Measurements from ENCODE around the gene ILDR1. TPM values are rescaled to one million over a fixed set of nuclear protein-coding genes. Genes with fewer than 3 reads are reported as not detected.

Gene ILDR1
- polyA plus RNA-seq, 4 donors = 0.22 to 5.1 (median 2.8) TPM

DNA sequence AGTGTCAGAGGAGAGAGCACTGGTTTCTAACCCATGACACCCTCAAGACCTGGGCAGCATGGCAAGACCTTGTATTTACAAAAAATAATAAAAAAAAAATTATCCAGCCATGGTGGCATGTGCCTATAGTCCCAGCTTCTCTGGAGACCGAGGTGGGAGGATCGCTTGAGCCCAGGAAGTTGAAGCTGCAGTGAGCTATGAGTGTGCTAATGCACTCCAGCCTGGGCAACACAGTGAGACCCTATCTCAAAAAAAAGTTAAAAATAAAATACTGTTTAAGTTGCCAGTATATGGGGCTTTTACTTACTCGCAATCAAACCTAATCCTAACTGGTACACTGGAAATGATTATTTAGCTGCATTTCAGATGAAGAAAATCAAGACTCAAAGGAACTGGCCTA lies 20.2 kb downstream of the ILDR1 start:
- peaks cover 0 to 2% (median 0%) of the 10 kb centered on the region in 3 donors for H3K27me3 ChIP-seq (ENCODE audit: control insufficient read depth in 3 of 3, insufficient read depth in 3 of 3, low read length in 3 of 3)
- DNase-seq (no peak), FAIRE-seq (no peak)
- H3K4me1 ChIP-seq (ENCODE audit: control insufficient read depth in 3 of 3, insufficient read depth in 2 of 3, low read depth in 1 of 3, low read length in 2 of 3) = peaks cover 0 to 13% (median 0%) of the 10 kb centered on the region in 3 donors
- H3K27ac ChIP-seq (ENCODE audit: low read depth in 1 of 3, low read length in 2 of 3) = no peak overlapping the region
- H3K4me3 ChIP-seq (ENCODE audit: low read depth in 1 of 3, low read length in 3 of 3) = no peak overlapping the region
- H3K9me3 ChIP-seq (ENCODE audit: control insufficient read depth in 2 of 2, insufficient read depth in 1 of 2, low read depth in 1 of 2, low read length in 1 of 2) = no peaks in the 10 kb centered on the region
- H3K36me3 ChIP-seq (ENCODE audit: control insufficient read depth in 3 of 3, insufficient read depth in 2 of 3, low read depth in 1 of 3, low read length in 3 of 3) = peaks cover 0 to 7% (median 0%) of the 10 kb centered on the region in 3 donors
- WGBS, 3 donors = 94 to 97% (median 95%) methylated on average over 3 of the region's 3 CpGs

DNA sequence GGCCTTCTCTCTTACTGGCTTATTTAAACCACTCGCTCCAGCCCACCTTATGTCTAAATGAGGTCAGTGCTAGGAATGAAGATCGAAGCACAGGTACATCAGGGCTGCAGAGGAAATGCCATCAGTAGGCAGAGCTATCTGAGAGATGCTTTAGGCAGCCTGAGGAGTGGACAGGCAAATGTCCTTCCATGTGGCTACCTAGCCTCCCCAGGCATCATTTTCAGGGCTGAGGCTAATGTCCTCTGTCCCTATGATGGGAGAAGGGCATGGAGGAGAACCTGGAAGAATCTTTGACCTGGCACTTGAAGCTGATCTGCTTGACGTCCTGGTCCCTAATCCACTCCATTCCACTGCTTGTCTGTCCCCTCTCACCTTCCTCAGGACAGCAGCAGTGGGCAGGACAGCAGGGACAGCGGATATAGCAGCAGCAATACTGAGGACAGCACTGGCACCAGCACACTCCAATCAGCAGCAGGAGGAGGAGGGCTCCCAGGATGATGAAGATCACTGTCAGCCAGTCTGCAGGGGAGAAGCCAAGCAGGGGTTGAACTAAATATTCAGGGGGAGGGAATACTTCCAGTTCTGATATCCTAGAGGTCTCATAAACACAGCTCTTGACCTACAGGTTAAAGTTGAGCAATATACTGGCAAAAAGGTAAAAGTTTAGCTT lies 21.0 kb downstream of the ILDR1 start:
- no peaks in the 10 kb centered on the region for H3K9me3 ChIP-seq (ENCODE audit: control insufficient read depth in 2 of 2, insufficient read depth in 1 of 2, low read depth in 1 of 2, low read length in 1 of 2)
- FAIRE-seq = no peak

GRCh38 chr3:121999931-122000330 lies 22.1 kb downstream of the ILDR1 start:
- 32 to 57% (median 46%) methylated on average over 1 of the region's 1 CpG for WGBS, 3 donors
- peaks cover 0 to 10% (median 0%) of the 10 kb centered on the region in 3 donors for H3K36me3 ChIP-seq (ENCODE audit: control insufficient read depth in 3 of 3, insufficient read depth in 2 of 3, low read depth in 1 of 3, low read length in 3 of 3)
- peaks cover 0 to 2% (median 0%) of the 10 kb centered on the region in 3 donors for H3K27me3 ChIP-seq (ENCODE audit: control insufficient read depth in 3 of 3, insufficient read depth in 3 of 3, low read length in 3 of 3)
- FAIRE-seq = no peak
- DNase-seq = no peak
- H3K9me3 ChIP-seq (ENCODE audit: control insufficient read depth in 2 of 2, insufficient read depth in 1 of 2, low read depth in 1 of 2, low read length in 1 of 2) = no peaks in the 10 kb centered on the region
- H3K4me3 ChIP-seq (ENCODE audit: low read depth in 1 of 3, low read length in 3 of 3) = no peak overlapping the region
- peaks cover 0 to 12% (median 0%) of the 10 kb centered on the region in 3 donors for H3K4me1 ChIP-seq (ENCODE audit: control insufficient read depth in 3 of 3, insufficient read depth in 2 of 3, low read depth in 1 of 3, low read length in 2 of 3)
- no peak overlapping the region for H3K27ac ChIP-seq (ENCODE audit: low read depth in 1 of 3, low read length in 2 of 3)

More for the DNA sequence above, 21.0 kb downstream of the ILDR1 start:
- Histone ChIP-seq H3K36me3 (ENCODE audit: control insufficient read depth in 3 of 3, insufficient read depth in 2 of 3, low read depth in 1 of 3, low read length in 3 of 3) (peaks cover 0 to 6% (median 0%) of the 10 kb centered on the region in 3 donors), H3K4me1 (ENCODE audit: control insufficient read depth in 3 of 3, insufficient read depth in 2 of 3, low read depth in 1 of 3, low read length in 2 of 3) (peaks cover 0 to 13% (median 0%) of the 10 kb centered on the region in 3 donors), H3K27ac (ENCODE audit: low read depth in 1 of 3, low read length in 2 of 3) (no peak overlapping the region), H3K4me3 (ENCODE audit: low read depth in 1 of 3, low read length in 3 of 3) (no peak overlapping the region), H3K27me3 (ENCODE audit: control insufficient read depth in 3 of 3, insufficient read depth in 3 of 3, low read length in 3 of 3) (peaks cover 0 to 2% (median 0%) of the 10 kb centered on the region in 3 donors)
- WGBS, 3 donors = 75 to 89% (median 77%) methylated on average over 4 of the region's 4 CpGs
- DNase-seq = no peak

DNA sequence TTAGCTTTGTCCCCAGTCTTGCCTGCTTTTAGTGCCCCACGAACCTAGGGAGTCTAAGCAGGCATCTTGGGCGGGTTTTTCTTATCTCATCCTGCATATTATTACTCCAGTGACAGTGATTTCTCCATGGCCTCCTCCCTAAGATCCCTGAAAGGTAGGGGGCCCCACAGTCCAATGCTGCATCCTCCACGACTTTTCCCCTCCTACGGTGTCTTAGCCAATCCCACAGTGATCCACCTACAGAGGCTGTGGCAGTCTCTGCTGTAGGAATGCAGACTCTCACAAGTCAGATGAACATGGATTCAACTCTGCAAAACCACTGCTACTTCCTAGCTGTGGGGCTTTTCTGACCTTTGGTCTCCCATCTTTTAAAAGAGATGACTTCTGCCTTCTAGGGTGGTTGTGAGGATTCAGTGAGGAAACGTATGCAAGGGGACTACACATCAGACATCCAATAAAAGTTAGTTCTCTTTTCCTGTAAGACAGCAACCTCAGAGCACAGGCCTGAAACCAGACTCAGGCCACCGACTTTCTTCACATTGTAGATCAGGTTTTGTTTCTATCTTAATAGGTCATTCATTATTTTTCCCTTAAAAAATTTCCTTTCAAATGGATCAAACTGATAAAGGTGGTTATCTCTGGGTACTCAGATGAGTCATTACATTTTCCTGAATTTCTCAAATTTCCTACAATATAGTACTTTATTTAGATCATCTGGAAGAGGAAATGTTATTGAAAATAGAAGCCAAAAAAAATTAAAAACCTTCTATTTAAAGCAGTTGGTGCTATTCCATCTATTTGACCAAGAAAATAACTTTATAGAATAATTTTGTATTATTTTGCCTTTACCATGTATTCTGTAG lies 23.2 kb downstream of the ILDR1 start:
- Histone ChIP-seq H3K9me3 (ENCODE audit: control insufficient read depth in 2 of 2, insufficient read depth in 1 of 2, low read depth in 1 of 2, low read length in 1 of 2) (no peaks in the 10 kb centered on the region), H3K27me3 (ENCODE audit: control insufficient read depth in 3 of 3, insufficient read depth in 3 of 3, low read length in 3 of 3) (peaks cover 0 to 2% (median 0%) of the 10 kb centered on the region in 3 donors), H3K4me3 (ENCODE audit: low read depth in 1 of 3, low read length in 3 of 3) (no peak overlapping the region), H3K36me3 (ENCODE audit: control insufficient read depth in 3 of 3, insufficient read depth in 2 of 3, low read depth in 1 of 3, low read length in 3 of 3) (peaks cover 0 to 17% (median 0%) of the 10 kb centered on the region in 3 donors), H3K4me1 (ENCODE audit: control insufficient read depth in 3 of 3, insufficient read depth in 2 of 3, low read depth in 1 of 3, low read length in 2 of 3) (peaks cover 0 to 5% (median 0%) of the 10 kb centered on the region in 3 donors), H3K27ac (ENCODE audit: low read depth in 1 of 3, low read length in 2 of 3) (peak overlapping the region in 1 of 3 donors; percentile 51)
- WGBS, 3 donors = 57 to 68% (median 64%) methylated on average over 6 of the region's 6 CpGs
- DNase-seq (peak in 1 of 2 donors; percentile 81), FAIRE-seq (no peak)

GRCh38 chr3:121998030-121998580 lies 23.9 kb downstream of the ILDR1 start:
- H3K4me3 ChIP-seq (ENCODE audit: low read depth in 1 of 3, low read length in 3 of 3) = no peak overlapping the region
- peaks cover 0 to 5% (median 0%) of the 10 kb centered on the region in 3 donors for H3K4me1 ChIP-seq (ENCODE audit: control insufficient read depth in 3 of 3, insufficient read depth in 2 of 3, low read depth in 1 of 3, low read length in 2 of 3)
- H3K27me3 ChIP-seq (ENCODE audit: control insufficient read depth in 3 of 3, insufficient read depth in 3 of 3, low read length in 3 of 3) = peaks cover 0 to 2% (median 0%) of the 10 kb centered on the region in 3 donors
- WGBS, 3 donors = 56 to 78% (median 67%) methylated on average over 4 of the region's 4 CpGs
- H3K36me3 ChIP-seq (ENCODE audit: control insufficient read depth in 3 of 3, insufficient read depth in 2 of 3, low read depth in 1 of 3, low read length in 3 of 3) = peaks cover 0 to 24% (median 0%) of the 10 kb centered on the region in 3 donors
- peak overlapping the region in 1 of 3 donors; percentile 51 for H3K27ac ChIP-seq (ENCODE audit: low read depth in 1 of 3, low read length in 2 of 3)
- H3K9me3 ChIP-seq (ENCODE audit: control insufficient read depth in 2 of 2, insufficient read depth in 1 of 2, low read depth in 1 of 2, low read length in 1 of 2) = no peaks in the 10 kb centered on the region
- DNase-seq (peak in 1 of 2 donors; percentile 74), FAIRE-seq (no peak)

DNA sequence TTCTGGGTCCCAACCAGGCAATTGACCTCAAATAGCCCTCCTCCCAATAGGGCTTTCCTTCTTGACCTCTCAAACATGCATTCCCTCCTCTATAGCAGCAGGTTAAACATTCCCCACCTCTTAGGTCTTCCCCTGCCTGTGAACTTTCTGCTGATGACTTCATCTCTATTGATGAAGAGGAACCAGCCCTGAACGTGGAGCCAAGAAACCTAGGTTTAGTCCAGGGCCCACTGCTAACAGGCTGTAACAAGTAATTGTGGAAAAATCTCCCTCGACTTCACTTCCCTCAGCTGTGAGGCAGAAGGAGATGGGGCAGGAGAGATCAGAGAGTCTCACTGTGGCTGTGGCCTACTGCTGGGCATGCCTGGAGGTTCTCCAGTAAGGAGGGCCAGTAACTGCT lies 24.7 kb downstream of the ILDR1 start:
- Histone ChIP-seq H3K27me3 (ENCODE audit: control insufficient read depth in 3 of 3, insufficient read depth in 3 of 3, low read length in 3 of 3) (no peaks in the 10 kb centered on the region), H3K4me3 (ENCODE audit: low read depth in 1 of 3, low read length in 3 of 3) (no peak overlapping the region), H3K9me3 (ENCODE audit: control insufficient read depth in 2 of 2, insufficient read depth in 1 of 2, low read depth in 1 of 2, low read length in 1 of 2) (no peaks in the 10 kb centered on the region), H3K27ac (ENCODE audit: low read depth in 1 of 3, low read length in 2 of 3) (peak overlapping the region in 1 of 3 donors; percentile 51), H3K36me3 (ENCODE audit: control insufficient read depth in 3 of 3, insufficient read depth in 2 of 3, low read depth in 1 of 3, low read length in 3 of 3) (peaks cover 0 to 29% (median 0%) of the 10 kb centered on the region in 3 donors), H3K4me1 (ENCODE audit: control insufficient read depth in 3 of 3, insufficient read depth in 2 of 3, low read depth in 1 of 3, low read length in 2 of 3) (peaks cover 0 to 5% (median 0%) of the 10 kb centered on the region in 3 donors)
- 72 to 88% (median 76%) methylated on average over 2 of the region's 2 CpGs for WGBS, 3 donors
- DNase-seq (no peak), FAIRE-seq (no peak)

DNA sequence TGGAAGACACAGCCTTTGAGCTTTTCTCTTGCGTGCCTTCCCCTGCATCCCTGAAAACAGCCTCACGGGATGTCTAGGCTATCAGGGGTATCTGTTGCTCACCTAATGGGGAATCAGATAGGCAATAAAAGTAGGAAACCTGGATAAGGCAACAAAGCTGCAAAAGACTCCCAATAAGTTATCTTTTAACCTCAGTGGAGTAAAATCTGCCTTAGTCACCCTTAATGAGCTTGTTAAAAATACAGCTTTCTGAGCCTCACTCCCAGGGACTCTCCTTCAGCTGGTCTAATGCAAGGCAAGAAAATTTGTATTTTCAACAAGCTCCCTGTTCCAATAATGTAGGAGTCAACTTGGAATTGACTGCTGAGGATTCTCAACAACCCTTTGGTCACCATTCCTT lies 25.6 kb downstream of the ILDR1 start:
- peaks cover 0 to 5% (median 0%) of the 10 kb centered on the region in 3 donors for H3K4me1 ChIP-seq (ENCODE audit: control insufficient read depth in 3 of 3, insufficient read depth in 2 of 3, low read depth in 1 of 3, low read length in 2 of 3)
- no peak overlapping the region for H3K4me3 ChIP-seq (ENCODE audit: low read depth in 1 of 3, low read length in 3 of 3)
- no peaks in the 10 kb centered on the region for H3K27me3 ChIP-seq (ENCODE audit: control insufficient read depth in 3 of 3, insufficient read depth in 3 of 3, low read length in 3 of 3)
- H3K36me3 ChIP-seq (ENCODE audit: control insufficient read depth in 3 of 3, insufficient read depth in 2 of 3, low read depth in 1 of 3, low read length in 3 of 3) = peaks cover 0 to 29% (median 0%) of the 10 kb centered on the region in 3 donors
- H3K9me3 ChIP-seq (ENCODE audit: control insufficient read depth in 2 of 2, insufficient read depth in 1 of 2, low read depth in 1 of 2, low read length in 1 of 2) = no peaks in the 10 kb centered on the region
- no peak for FAIRE-seq
- DNase-seq = no peak
- H3K27ac ChIP-seq (ENCODE audit: low read depth in 1 of 3, low read length in 2 of 3) = no peak overlapping the region
- WGBS, 3 donors = 41 to 90% (median 78%) methylated on average over 2 of the region's 2 CpGs
